HepG2 (cell line): Measurements from ENCODE around the gene HDLBP.

Experiments used
- ATF6 ChIP-seq: sonication (generic); formaldehyde crosslinking; conservative IDR thresholded peaks from 2 replicates; pipeline ENCODE4 v1.4.0; 2020; ENCODE audit warnings: missing genetic modification reagents
- EZH2 ChIP-seq: conservative IDR thresholded peaks from 2 replicates; pipeline ENCODE4 v1.6.1; 2012; ENCODE audit warnings: mild to moderate bottlenecking, low read depth, low read length, moderate library complexity
- IRF1 ChIP-seq: sonication (generic); formaldehyde crosslinking; IDR thresholded peaks from 2 replicates; pipeline ENCODE4 v1.4.0; 2020; ENCODE audit warnings: low read depth, mild to moderate bottlenecking, missing genetic modification reagents
- MYNN ChIP-seq: sonication (generic); formaldehyde crosslinking; IDR thresholded peaks from 2 replicates; pipeline ENCODE4 v1.4.0; 2020; ENCODE audit warnings: mild to moderate bottlenecking, low read depth, missing genetic modification reagents
- RBM39 ChIP-seq: fragments of 200-400 bp; formaldehyde crosslinking; IDR thresholded peaks from one replicate; pipeline ENCODE4 v1.6.1; 2018; ENCODE audit warnings: antibody characterized with exemption, mild to moderate bottlenecking, low read depth, low read length; ENCODE audit not compliant: poor library complexity, severe bottlenecking
- RNF2 ChIP-seq: fragments of 450-650 bp; conservative IDR thresholded peaks from 2 replicates; pipeline ENCODE4 v1.6.1; 2016; ENCODE audit warnings: low read depth
- SMAD3 ChIP-seq: sonication (generic); formaldehyde crosslinking; IDR thresholded peaks from 2 replicates; pipeline ENCODE4 v1.4.0; 2020; ENCODE audit warnings: missing genetic modification reagents
- ZSCAN21 ChIP-seq: sonication (generic); formaldehyde crosslinking; IDR thresholded peaks from 2 replicates; pipeline ENCODE4 v1.8.0; 2022; ENCODE audit warnings: mild to moderate bottlenecking, missing genetic modification reagents, moderate library complexity, borderline replicate concordance

- TF ChIP-seq RBM39 (no peak), RNF2 (no peak), IRF1 (CRISPR knock-in tag) (no peak), SMAD3 (CRISPR knock-in tag) (no peak), ZSCAN21 (CRISPR knock-in tag) (no peak), MYNN (CRISPR knock-in tag) (no peak), EZH2 (no peak), ATF6 (CRISPR knock-in tag) (no peak)
Measured at GRCh38 chr2:241197947-241198346, 117.5 kb downstream of the HDLBP start.
